Body of pancreas (tissue), 4 donors: ENCODE measurements around the gene CCDC154. TPM values are rescaled to one million over a fixed set of nuclear protein-coding genes. Genes with fewer than 3 reads are reported as not detected.

Experiments used
- ATAC-seq: fragments of 150-250 bp; one replicate; pipeline ENCODE4 v1.9.1; 2016
- DNase-seq, 4 donors: peaks; one replicate each; pipeline ENCODE4 v3.0.0-alpha.2; 2019
- H3K27ac ChIP-seq, 4 donors: fragments of 200-600 bp; sonication (generic); 1 replicate in 3 of 4; 2 replicates in 1 of 4; pipeline versions ENCODE4 v1.5.1 to v1.6.1; 2016 to 2019; ENCODE audit warnings: mild to moderate bottlenecking in 1 of 4, mixed read lengths in 1 of 4, moderate library complexity in 1 of 4
- H3K27me3 ChIP-seq, 2 donors: fragments of 200-600 bp; sonication (generic); one replicate each; pipeline ENCODE4 v1.6.0; 2016; ENCODE audit warnings: mild to moderate bottlenecking in 1 of 2
- H3K36me3 ChIP-seq, 2 donors: fragments of 200-600 bp; sonication (generic); replicated peaks in 1 of 2; 2 replicates each; pipeline ENCODE4 v1.5.1; 2016; ENCODE audit warnings: low read depth in 2 of 2; ENCODE audit not compliant: insufficient read depth in 1 of 2
- H3K4me1 ChIP-seq: fragments of 200-600 bp; sonication (generic); one replicate; pipeline ENCODE4 v1.6.0; 2016
- H3K4me3 ChIP-seq, 2 donors: fragments of 200-600 bp; sonication (generic); 1 replicate in 1 of 2; 2 replicates in 1 of 2; pipeline ENCODE4 v1.5.1; 2016 to 2019
- H3K9me3 ChIP-seq, 3 donors: fragments of 200-600 bp; sonication (generic); 1 replicate in 2 of 3; 2 replicates in 1 of 3; pipeline ENCODE4 v1.5.1; 2016
- CTCF ChIP-seq, 7 experiments: fragments of 450-650 bp in 4 of 7; fragments of 200-600 bp in 3 of 7; sonication (generic) in 3 of 7; IDR thresholded peaks; one replicate each; pipeline ENCODE4 v1.5.1; 2016 to 2019; ENCODE audit warnings: antibody characterized with exemption in 7 of 7
- POLR2A ChIP-seq, 3 donors: fragments of 450-650 bp; IDR thresholded peaks; one replicate each; pipeline ENCODE4 v1.6.1; 2016; ENCODE audit warnings: antibody characterized with exemption in 3 of 3, mild to moderate bottlenecking in 2 of 3
- WGBS, 2 donors: methylation state at CpG; one replicate each; pipeline ENCODE4 v1.1.5; 2017; 5-methylcytosine and 5-hydroxymethylcytosine counted together
- intact Hi-C: fragments of 100-400 bp; cut with DNase I; formaldehyde crosslinking; loops from one replicate; pipeline ENCODE4 v1.15.1; 2023
- total RNA-seq, 2 donors: library from RNA; depleted of rRNA; stranded (reverse); fragments of >200 nt; gene quantifications; one replicate each; pipeline ENCODE4 v1.1.0, GENCODE V29; 2016

Gene CCDC154
- total RNA-seq, 2 donors from 2014 or later: 2.1 to 2.3 TPM

- no peaks in the 10 kb centered on the region for H3K4me1 ChIP-seq
- H3K27me3 ChIP-seq: no peaks in the 10 kb centered on the region
- no peaks in the 10 kb centered on the region for H3K9me3 ChIP-seq
- WGBS, 2 donors: 88 to 96% methylated on average over 8 to 23 of the region's 25 CpGs
- no peak overlapping the region for H3K27ac ChIP-seq
- TF ChIP-seq POLR2A (IDR thresholded peaks at IDR 0.05) (no peak), CTCF (IDR thresholded peaks at IDR 0.05) (no peak)
- intact Hi-C loops: no loop called here
- ATAC-seq: no peak
- no peak overlapping the region for H3K4me3 ChIP-seq
- H3K36me3 ChIP-seq: peaks cover 0 to 15% of the 10 kb centered on the region in 2 donors
- no peak for DNase-seq
These were observed 4.9 kb upstream of the CCDC154 start for GRCh38 chr16:1449201-1449788.

- TF ChIP-seq CTCF (IDR thresholded peaks at IDR 0.05): no peak
- no peaks in the 10 kb centered on the region for H3K4me1 ChIP-seq
- WGBS, 2 donors: 90 to 100% methylated on average over 1 to 24 of the region's 30 CpGs
- H3K27ac ChIP-seq: no peak overlapping the region
- intact Hi-C loops: no loop called here
- H3K27me3 ChIP-seq: no peaks in the 10 kb centered on the region
- no peaks in the 10 kb centered on the region for H3K9me3 ChIP-seq
- H3K36me3 ChIP-seq: peaks cover 0 to 10% of the 10 kb centered on the region in 2 donors
- ATAC-seq: no peak
- H3K4me3 ChIP-seq: no peak overlapping the region
- DNase-seq: no peak
These were observed 4.3 kb upstream of the CCDC154 start for GRCh38 chr16:1448536-1449116.

- no peaks in the 10 kb centered on the region for H3K4me1 ChIP-seq
- H3K27me3 ChIP-seq: no peaks in the 10 kb centered on the region
- H3K4me3 ChIP-seq: no peak overlapping the region
- ATAC-seq (no peak), DNase-seq (no peak)
- H3K9me3 ChIP-seq: no peaks in the 10 kb centered on the region
- TF ChIP-seq POLR2A (IDR thresholded peaks at IDR 0.05) (no peak), CTCF (IDR thresholded peaks at IDR 0.05) (no peak)
- H3K27ac ChIP-seq: no peak overlapping the region
- intact Hi-C loops: no loop called here
- H3K36me3 ChIP-seq: peaks cover 0 to 9% of the 10 kb centered on the region in 2 donors
- WGBS, 2 donors: 91 to 98% methylated on average over 7 to 11 of the region's 11 CpGs
These were observed 3.6 kb upstream of the CCDC154 start for GRCh38 chr16:1447965-1448364.

- TF ChIP-seq POLR2A (IDR thresholded peaks at IDR 0.05) (no peak), CTCF (IDR thresholded peaks at IDR 0.05) (no peak)
- Histone ChIP-seq H3K4me1 (no peaks in the 10 kb centered on the region), H3K4me3 (no peak overlapping the region), H3K36me3 (peaks cover 0 to 9% of the 10 kb centered on the region in 2 donors), H3K27me3 (no peaks in the 10 kb centered on the region), H3K9me3 (no peaks in the 10 kb centered on the region), H3K27ac (no peak overlapping the region)
- no peak for ATAC-seq
- intact Hi-C loops: no loop called here
- WGBS, 2 donors: 93 to 95% methylated on average over 23 to 24 of the region's 41 CpGs
- DNase-seq: no peak
These were observed 2.1 kb upstream of the CCDC154 start for GRCh38 chr16:1446296-1447080.
